C4-2B (cell line): ENCODE results near the gene KRT7.

ENCODE experiments used
- ZFX ChIP-seq: fragments of 450-650 bp; IDR thresholded peaks from 2 replicates; pipeline ENCODE4 v1.6.1; 2017
- TF ChIP-seq, protein P1 (sequence below): fragments of 450-650 bp; conservative IDR thresholded peaks from 2 replicates; pipeline ENCODE4 v1.5.1; 2017; ENCODE audit warnings: mild to moderate bottlenecking

DNA sequence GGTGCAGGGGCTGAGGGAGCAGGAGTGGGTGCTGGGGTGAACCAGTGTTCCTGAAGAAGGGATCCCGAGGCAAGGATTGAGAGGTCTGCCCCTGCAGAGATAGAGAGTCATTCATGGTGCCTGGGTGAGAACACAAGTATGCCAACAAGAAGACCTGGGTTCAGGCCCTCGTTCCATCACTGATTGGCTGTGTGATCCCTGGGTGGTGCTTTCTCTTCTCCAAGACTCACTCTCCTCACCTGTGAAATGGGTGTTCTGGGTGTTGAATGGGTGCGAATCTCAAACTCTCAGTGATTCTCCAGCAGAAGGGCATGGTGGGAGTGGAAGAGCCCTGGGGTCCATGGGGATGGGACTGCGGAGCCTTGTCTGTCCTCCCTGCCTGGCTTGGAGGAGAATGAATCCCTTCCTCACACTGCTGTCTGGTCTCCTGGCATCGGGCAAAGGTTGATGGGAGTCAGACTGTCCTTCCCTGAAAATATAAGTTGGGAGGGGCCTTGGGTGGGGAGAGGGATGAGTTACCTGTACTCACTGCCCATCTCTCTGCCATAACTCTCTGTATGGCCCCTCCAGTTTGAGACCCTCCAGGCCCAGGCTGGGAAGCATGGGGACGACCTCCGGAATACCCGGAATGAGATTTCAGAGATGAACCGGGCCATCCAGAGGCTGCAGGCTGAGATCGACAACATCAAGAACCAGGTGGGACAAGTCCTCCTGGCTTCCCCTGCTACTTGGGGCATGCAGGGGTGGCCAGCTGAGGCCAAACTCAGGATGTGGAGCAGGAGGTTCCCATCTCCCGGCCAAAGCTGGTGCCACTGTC lies 9.6 kb downstream of the KRT7 start:
- TF ChIP-seq, protein P1, sequence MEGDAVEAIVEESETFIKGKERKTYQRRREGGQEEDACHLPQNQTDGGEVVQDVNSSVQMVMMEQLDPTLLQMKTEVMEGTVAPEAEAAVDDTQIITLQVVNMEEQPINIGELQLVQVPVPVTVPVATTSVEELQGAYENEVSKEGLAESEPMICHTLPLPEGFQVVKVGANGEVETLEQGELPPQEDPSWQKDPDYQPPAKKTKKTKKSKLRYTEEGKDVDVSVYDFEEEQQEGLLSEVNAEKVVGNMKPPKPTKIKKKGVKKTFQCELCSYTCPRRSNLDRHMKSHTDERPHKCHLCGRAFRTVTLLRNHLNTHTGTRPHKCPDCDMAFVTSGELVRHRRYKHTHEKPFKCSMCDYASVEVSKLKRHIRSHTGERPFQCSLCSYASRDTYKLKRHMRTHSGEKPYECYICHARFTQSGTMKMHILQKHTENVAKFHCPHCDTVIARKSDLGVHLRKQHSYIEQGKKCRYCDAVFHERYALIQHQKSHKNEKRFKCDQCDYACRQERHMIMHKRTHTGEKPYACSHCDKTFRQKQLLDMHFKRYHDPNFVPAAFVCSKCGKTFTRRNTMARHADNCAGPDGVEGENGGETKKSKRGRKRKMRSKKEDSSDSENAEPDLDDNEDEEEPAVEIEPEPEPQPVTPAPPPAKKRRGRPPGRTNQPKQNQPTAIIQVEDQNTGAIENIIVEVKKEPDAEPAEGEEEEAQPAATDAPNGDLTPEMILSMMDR, result no peak
- no peak for TF ChIP-seq ZFX
